Spleen (tissue), 7 donors: ENCODE measurements around the gene ZNF775.

ENCODE experiments used
- CTCF ChIP-seq, 11 experiments: fragments of 200-600 bp in 7 of 11; fragments of 450-650 bp in 4 of 11; sonication (generic) in 4 of 11; IDR thresholded peaks in 8 of 11; conservative IDR thresholded peaks in 3 of 11; 1 replicate in 7 of 11; 2 replicates in 4 of 11; pipeline versions ENCODE4 v1.4.0 to v1.8.0; 2016 to 2021; ENCODE audit warnings: antibody characterized with exemption in 11 of 11, inconsistent platforms in 4 of 11, mild to moderate bottlenecking in 1 of 11
- POLR2A ChIP-seq, 3 donors: fragments of 450-650 bp; IDR thresholded peaks; one replicate each; pipeline ENCODE4 v1.5.1; 2017; ENCODE audit warnings: antibody characterized with exemption in 3 of 3, mild to moderate bottlenecking in 1 of 3
- POLR2AphosphoS5 ChIP-seq, 3 donors: sonication (generic); formaldehyde crosslinking; IDR thresholded peaks; one replicate each; pipeline ENCODE4 v1.5.1; 2017; ENCODE audit warnings: antibody characterized with exemption in 3 of 3
- donor health status: DM: no; HTN: no; CAD: no; lungs with moderate emphysema.
- donor health status: DM: no; HTN: no; CAD: no.
- donor health status: DM: no; HTN: no; CAD: no.

- TF ChIP-seq CTCF (IDR thresholded peaks at IDR 0.05 in 8 of 11, conservative IDR thresholded peaks at IDR 0.05 in 3 of 11) (no peak), POLR2A (IDR thresholded peaks at IDR 0.05) (no peak), POLR2AphosphoS5 (IDR thresholded peaks at IDR 0.05) (no peak)
Observed at GRCh38 chr7:150376560-150376959, 2.6 kb upstream of the ZNF775 start.
